T-helper 1 cell (primary cell): ENCODE results near the gene C3orf80.
A peak's percentile ranks its signal among the peaks of the same experiment; 100 is the strongest.
"Not testable (repeated sequence)": the region's sequence is repeated elsewhere in the genome, so short reads cannot be mapped to it uniquely, and the experiment has no call there.

ENCODE experiments used
- DNase-seq, 5 donors: peaks; one replicate each; pipeline ENCODE4 v3.0.0-alpha.2; 2012 to 2020
- total RNA-seq, 4 donors: gene quantifications; one replicate each; lab custom pipeline; 2026; lab: John Stamatoyannopoulos, UW

The C3orf80 gene
- total RNA-seq: 0 reads per million in 4 donors

- peak in 2 of 5 donors; percentile 17 to 69 for DNase-seq
Measured at GRCh38 chr3:160225176-160226025, at the start of gene C3orf80. Gene C3orf80, plus strand, starts transcription at chr3:160225422. Its CDS starts 214 bp downstream, at chr3:160225636.

GRCh38 chr3:160176923-160177322 is 48.3 kb upstream of the C3orf80 start:
- DNase-seq: no peak

- DNase-seq: not testable (repeated sequence)
Measured at GRCh38 chr3:160178661-160179060, 46.6 kb upstream of the C3orf80 start.

- not testable (repeated sequence) for DNase-seq
Measured at GRCh38 chr3:160179403-160179802, 45.8 kb upstream of the C3orf80 start.

- DNase-seq: no peak
Measured at GRCh38 chr3:160179906-160180305, 45.3 kb upstream of the C3orf80 start.

- no peak for DNase-seq
Measured at GRCh38 chr3:160180581-160181216, 44.5 kb upstream of the C3orf80 start.

GRCh38 chr3:160183345-160184076 is 41.7 kb upstream of the C3orf80 start:
- DNase-seq: no peak

- no peak for DNase-seq
Measured at GRCh38 chr3:160184655-160185054, 40.6 kb upstream of the C3orf80 start.

GRCh38 chr3:160185751-160186150 is 39.5 kb upstream of the C3orf80 start:
- no peak for DNase-seq

- DNase-seq: no peak
Measured at GRCh38 chr3:160187288-160187687, 37.9 kb upstream of the C3orf80 start.

- no peak for DNase-seq
Measured at GRCh38 chr3:160192310-160193029, 32.8 kb upstream of the C3orf80 start.

GRCh38 chr3:160193644-160194192 is 31.5 kb upstream of the C3orf80 start:
- no peak for DNase-seq

GRCh38 chr3:160194438-160194837 is 30.8 kb upstream of the C3orf80 start:
- DNase-seq: no peak

GRCh38 chr3:160195106-160195505 is 30.1 kb upstream of the C3orf80 start:
- DNase-seq: no peak

- DNase-seq: no peak
Measured at GRCh38 chr3:160196511-160197104, 28.6 kb upstream of the C3orf80 start.

- no peak for DNase-seq
Measured at GRCh38 chr3:160199108-160199507, 26.1 kb upstream of the C3orf80 start.

GRCh38 chr3:160200353-160200752 is 24.9 kb upstream of the C3orf80 start:
- no peak for DNase-seq

GRCh38 chr3:160204396-160205011 is 20.7 kb upstream of the C3orf80 start:
- DNase-seq: not testable (repeated sequence)

GRCh38 chr3:160205606-160206005 is 19.6 kb upstream of the C3orf80 start:
- no peak for DNase-seq

GRCh38 chr3:160210341-160210740 is 14.9 kb upstream of the C3orf80 start:
- DNase-seq: no peak

- DNase-seq: no peak
Measured at GRCh38 chr3:160210799-160211221, 14.4 kb upstream of the C3orf80 start.
